Stimulated activated CD4-positive, alpha-beta T cell treated with anti-CD3 and anti-CD28 coated beads, Interleukin-4, amount 100 ng/mL, for 1 hour (primary cell): ENCODE results near the gene CAB39L.
"Not testable (repeated sequence)": the region's sequence is repeated elsewhere in the genome, so short reads cannot be mapped to it uniquely, and the experiment has no call there.

ENCODE experiments used
- DNase-seq: peaks from one replicate; pipeline ENCODE4 v3.0.0-alpha.2; 2020

The CAB39L gene

DNA sequence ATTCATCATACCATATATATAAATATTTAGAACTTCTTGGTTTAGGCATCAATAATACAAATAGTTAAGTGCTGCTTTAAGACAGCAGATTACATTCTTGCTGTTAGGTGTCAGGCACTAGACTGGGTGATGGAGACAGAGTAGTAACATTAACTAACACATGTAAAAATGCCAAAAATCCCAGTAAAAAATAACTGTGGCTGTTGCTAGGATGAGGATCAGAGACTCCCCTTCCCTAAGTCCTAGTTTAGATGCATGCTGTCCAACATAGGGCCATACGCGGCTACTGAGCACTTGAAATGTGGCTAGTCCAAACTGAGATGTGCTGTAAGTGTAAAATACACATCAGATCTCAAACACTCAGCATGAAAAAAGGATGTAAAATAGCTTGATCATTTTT lies 101.4 kb downstream of the CAB39L start:
- no peak for DNase-seq

DNA sequence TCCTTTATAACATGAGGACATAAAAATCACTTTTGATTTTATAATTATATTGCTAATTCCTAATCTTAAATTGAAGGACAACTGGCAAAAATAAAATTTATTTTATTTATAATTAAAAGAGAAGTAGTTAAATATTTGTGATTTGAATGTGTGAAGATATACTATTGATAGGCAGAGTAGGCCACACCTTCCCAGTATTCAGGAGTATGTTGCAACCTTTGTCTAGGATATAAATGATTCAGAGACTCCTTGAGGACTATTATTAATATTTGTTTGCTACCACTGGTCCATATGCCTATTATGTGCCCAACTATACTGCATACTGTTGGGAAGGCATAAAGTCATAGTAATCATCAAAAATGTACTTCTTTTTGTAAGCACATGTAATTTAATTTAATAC lies 101.9 kb downstream of the CAB39L start:
- no peak for DNase-seq

DNA sequence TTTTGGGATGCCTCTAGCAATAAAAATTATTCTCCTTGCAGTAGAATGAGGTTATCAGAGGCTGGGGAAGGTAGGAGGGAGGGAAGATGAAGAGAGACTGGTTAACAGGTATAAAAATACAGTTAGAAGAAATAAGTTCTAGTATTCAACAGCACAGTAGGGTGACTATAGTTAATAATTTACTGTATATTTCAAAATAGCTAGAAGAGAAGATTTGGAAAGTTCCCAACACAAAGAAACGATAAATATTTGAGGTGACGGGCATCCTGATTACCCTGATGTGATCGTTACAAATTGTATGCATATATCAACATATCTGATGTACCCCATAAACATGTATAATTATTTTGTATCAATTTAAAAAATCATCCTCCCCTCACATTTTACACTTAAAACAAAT lies 102.3 kb downstream of the CAB39L start:
- DNase-seq, result no peak

DNA sequence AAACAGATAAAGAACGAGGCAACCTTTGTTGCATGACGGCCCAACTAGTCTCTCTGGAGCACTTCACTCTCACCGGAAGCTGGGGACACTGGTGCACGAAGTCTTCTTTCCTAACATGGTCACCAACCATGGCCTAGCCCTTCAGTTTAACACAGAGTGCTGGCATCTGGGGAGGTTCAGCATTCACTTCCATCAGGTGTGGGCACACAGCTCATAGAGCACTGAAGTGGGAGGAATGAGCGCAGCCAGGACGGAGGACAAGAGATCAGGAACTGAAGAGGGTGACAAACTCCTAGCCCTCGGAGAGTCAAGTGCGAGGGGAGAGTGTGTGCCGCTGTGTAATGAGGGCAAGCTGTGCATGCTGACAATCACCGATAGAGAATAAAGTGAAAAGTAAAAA lies 103.7 kb downstream of the CAB39L start:
- DNase-seq, result no peak

DNA sequence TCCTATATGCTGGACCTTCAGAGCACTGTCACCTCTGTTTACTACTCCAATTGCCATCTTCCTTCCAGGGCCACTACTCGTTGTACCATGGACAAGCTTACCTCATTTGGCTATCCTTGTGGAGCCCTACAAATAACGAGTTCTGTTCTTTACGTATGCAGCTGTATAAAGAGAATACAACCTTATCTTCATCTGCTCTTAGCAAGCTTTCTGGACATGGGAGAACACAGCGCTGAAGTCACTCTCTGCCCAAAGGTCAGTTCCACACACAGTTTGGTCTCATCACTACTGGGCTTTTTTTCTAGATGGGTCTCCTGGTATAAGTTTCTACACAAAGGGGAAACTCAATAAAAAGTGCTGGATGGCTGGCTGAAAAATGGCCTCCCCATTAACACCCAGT lies 107.2 kb downstream of the CAB39L start:
- DNase-seq, result no peak

DNA sequence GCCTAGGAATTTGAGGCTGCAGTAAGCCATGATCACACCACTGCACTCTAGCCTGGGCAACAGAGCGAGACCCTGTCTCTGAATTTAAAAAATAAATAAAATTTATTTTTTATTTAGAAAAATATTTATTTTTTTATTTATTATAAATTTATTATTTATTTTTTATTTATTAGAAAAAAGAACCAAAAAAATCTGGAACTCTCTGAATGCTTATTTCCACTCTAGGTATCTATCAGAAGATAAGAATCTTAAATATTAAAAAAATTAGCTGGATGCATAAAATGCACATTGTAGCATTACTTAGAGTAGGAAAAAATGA lies 113.4 kb downstream of the CAB39L start:
- no peak for DNase-seq

DNA sequence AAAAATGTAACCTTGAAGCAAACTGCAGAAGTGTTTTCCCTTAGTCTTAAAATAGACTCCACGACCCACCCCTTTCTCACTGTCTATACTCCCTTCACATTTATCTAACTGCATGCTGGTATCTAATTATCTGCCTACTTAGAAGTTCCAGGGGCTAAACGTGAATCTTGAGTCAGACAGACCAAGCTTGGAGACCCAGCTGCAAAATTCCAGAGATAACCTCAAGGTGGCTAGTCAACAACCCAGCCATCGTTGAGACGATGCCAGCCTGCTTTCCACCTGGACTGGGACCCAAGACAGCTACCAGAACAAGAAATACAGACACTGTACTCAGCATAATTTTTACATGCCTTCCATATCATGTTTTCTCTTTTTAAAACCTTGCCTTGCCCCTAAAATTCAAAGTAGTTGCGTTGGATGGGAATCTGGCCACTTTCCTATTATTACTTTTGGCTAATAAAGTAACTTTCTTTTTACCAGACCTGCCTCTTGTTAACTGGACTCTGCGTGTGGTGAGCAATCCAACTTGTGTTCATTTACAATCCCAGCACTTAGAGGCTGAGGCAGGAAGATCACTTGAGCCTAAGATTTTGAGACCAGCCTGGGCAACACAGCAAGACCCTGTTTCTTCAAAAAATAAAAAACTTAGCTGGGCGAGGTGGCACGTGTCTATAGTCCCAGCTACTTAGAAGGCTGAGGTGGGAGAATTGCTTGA lies 113.9 kb downstream of the CAB39L start:
- DNase-seq, result no peak

DNA sequence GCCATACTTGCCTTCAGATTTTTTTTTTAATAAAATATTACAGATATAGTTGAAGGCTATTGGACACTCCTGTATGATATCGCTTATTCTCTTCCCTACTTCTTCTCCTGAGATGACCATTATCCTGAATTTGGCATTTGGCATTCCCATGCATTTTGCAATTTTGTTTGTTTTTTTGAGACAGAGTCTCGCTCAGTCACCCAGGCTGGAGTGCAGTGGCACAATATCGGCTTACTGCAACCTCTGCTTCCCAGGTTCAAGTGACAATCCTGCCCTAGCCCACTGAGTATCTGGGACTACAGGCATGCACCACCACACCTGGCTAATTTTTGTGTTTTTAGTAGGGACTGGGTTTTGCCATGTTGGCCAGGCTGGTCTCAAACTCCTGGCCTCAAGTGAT lies 116.7 kb downstream of the CAB39L start:
- not testable (repeated sequence) for DNase-seq

DNA sequence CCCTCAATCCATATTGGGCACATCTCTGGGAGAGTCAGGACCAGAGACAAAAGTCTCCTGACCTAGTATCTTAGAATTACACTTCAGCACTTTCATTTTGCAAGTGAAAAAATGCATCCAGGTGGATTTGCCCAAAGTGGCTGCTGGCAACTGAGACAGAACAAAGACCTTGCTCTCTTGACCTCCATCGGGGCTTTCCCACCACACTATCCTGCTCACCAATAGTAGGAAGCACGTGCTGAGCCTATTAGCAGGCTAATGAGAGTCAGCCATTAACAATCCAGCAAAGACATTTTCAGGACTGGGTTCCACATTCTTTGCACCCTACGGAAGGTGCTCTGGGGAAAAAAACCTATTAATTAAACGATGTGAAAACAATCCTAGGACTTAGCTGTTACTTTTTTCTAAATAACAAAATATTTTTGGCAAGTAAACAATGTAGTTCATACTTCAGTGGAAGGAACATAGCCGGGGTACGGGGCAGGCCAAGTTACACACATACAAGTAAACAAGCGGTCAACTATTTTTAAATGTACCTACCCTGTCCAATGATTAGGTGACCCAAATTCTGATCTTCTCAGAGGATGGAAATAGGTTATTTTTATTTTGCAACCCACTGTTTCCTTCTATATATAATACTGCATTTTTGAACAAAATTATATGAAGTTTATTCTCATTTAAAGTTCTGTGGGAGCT lies 117.5 kb downstream of the CAB39L start:
- no peak for DNase-seq

DNA sequence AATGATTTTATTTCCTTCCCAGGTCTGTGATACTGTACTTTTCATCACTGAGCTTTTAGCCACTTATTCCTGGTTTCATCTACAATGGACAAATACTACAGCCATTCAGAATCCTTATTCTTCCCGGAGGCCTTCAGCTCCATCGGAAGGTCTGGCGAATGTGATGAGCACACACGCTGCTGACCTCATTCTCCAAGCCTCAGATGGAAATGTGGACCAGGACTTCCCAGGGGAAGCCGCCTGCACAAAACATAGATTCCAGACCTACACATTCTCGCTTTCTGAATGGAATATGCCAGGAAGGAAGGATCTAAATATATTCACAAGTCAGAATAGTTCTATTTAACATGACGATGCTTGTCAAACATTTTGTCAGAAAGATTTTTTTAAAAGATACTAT lies 120.5 kb downstream of the CAB39L start:
- DNase-seq, result no peak

DNA sequence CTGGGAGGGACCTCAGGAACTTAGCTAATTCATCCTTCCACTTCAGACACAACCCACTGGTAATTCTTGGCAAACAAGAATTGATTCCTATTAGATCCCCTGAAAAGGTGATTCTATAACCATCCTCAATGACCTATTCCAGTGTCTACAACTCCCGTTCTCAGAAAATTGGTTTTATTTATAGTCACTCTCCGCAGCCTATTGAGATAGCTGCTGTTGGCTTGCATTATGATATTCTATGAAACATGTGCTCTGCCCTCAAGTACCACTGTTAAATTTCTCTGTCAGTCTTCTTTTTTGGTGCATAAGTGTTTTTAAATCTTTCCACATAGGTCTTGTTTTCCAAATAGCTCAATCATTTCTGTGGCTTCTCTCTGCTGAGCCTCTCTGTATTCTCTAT lies 121.2 kb downstream of the CAB39L start:
- DNase-seq, result no peak

DNA sequence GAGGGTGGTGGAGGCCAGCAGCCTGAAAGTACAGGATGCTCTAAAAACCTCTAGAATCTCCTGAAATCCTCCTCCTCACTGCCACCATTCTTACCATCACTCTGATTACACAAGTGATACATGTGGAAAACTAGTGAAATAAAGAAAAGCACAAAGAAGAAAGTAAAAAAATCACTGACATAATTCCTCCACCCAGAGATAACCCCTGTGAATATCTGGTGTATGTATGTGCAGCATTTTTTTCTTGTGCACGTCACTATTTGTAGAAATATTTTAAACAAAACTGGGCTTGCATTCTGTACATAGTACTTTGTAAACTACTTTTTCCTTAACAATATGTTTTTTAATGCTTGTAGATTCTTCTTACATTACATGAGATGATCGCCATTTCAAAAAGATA lies 122.9 kb downstream of the CAB39L start:
- no peak for DNase-seq

DNA sequence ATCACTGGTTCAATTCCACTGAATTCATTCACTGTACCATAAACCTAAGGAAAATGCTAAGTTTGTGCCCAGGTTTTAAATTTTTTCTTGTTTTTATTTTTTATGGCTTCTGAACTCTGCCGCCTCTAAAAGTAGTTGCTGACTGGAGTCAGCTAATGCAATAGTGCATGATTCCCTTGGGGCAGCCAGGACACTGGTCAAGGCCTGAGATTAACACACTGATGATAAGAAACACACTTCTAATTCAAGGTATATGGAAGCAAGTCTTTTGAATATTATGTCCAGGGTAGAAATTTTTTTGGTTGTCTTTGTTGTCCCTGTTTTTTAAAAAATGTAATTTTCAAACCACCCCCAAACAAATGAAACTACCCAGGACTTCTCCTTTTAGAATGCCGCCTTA lies 123.9 kb downstream of the CAB39L start:
- no peak for DNase-seq

DNA sequence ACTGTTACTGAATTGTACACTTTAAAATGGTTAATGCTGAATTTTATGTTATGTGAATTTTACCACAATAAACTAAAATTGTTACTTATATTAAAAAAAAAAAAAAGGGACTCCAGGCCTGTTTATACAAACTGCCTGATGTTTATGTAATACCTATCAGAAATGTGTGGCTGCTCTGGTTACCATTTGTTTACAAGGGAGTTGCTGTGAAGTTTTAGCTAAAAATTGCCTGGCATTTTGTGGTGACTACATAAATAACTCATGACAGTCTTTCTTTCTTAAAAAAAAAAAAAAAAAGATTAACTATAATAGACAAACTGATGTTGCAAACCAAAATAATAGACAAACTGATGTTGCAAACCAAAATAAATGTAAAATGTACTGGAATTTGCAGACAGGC lies 124.3 kb downstream of the CAB39L start:
- DNase-seq, result no peak

DNA sequence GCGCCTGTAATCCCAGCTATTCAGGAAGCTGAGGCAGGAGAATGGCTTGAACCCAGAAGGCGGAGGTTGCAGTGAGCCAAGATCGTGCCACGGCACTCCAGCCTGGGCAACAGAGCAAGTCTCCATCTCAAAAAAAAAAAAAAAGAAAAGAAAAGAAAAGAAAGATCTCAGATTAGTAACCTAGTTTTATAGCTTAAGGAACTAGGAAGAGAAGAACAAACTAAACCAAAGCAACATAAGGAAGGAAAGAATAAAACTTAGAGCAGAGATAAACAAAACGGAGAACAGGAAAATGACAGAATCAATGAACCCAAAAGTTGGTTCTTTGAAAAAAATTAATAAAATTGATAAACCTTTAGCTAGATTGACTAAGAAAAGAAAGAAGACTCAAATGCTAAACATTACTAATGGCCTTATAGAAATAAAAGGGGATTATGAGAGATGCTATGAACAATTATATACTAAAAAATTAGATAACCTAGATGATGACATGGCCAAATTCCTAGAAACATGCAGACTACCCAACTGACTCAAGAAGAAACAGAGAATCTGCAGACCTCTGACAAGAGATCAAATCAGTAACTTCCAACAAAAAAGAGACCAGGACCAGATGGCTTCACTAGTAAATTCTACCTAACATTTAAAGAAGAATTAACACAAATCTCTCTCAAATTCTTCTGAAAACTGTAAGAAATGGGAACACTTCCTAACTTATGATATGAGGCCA lies 127.9 kb downstream of the CAB39L start:
- no peak for DNase-seq

DNA sequence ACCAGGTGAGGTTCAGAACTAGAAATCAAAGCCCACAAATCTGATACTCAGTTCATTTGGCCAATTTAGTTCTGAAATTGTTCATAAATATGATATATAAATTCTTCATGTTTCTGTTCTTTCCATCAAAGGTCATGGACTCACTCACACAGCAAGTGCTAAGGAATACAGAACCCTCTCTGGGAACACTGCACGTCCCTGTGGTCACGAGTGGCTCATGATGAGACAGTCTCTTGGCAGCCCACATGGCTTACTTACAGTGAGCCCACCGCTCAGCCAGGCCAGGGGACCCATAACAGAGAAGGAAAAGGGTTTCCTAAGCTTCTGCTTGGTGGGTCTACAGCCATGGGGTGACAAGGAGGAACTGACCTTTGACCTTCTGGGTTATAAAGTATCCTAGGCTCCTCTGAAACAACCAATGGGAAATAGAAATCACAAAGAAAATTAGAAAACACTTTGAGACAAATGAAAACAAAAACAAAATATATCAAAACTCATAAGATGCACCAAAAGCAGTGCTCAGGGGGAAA lies 128.8 kb downstream of the CAB39L start:
- DNase-seq, result no peak

DNA sequence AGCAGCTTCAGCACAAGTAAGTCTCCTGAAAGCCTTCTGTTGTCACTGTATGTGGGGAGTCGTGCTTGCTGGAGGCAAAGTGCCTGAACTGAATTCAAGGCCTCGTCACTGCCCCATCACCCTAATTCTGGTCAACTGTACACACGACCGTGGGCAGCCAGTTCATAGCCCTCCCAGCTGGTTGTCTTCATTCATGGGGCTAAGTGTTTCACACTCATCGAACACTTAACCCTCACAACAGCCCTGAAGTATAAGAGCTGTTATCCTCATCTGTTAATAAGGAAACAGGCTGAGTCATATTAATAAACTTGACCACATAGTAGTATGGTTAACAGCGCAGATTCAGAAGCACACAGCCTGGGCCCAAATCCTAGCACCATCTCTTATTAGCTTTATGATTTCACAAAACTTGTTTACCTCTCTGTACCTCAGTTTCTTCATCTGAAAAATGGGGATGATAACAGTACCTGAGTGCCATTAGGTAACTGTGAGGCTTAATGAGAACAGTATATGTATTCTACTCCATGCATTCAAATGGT lies 129.5 kb downstream of the CAB39L start:
- no peak for DNase-seq

DNA sequence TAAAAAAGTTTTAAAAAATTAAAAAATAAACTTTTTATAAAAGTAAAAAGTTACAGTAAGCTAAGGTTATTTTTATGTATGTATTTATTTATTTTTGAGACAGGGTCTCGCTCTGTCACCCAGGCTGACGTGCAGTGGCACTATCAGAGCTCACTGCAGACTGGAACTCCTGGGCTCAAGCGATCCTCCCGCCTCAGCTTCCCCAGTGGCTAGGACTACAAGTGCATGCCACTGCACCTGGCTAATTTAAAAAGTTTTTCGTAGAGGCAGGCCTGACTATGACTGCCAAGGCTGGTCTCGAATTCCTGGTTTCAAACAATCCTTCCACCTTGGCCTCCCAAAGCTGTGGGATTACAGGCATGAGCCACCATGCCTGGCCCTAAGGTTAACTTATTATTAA lies 132.0 kb downstream of the CAB39L start:
- no peak for DNase-seq

DNA sequence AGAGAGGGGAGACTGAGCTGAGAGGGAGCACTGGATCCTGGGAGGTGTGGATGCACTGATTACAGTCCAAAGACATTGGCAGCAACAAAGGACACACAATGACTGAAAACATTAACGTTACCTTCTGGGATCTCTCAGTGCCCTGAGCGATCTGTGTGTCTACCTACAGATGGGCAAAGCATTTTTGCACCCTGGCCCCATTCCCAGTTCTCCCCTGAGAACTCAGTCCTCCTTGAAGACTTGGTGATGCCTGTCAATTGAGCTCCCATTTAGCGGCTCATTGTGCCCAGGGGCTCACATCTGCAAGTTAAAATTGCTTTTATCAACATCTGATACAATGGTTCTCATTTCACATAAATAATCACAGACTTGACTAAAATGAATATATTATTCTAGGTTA lies 133.6 kb downstream of the CAB39L start:
- DNase-seq, result no peak

DNA sequence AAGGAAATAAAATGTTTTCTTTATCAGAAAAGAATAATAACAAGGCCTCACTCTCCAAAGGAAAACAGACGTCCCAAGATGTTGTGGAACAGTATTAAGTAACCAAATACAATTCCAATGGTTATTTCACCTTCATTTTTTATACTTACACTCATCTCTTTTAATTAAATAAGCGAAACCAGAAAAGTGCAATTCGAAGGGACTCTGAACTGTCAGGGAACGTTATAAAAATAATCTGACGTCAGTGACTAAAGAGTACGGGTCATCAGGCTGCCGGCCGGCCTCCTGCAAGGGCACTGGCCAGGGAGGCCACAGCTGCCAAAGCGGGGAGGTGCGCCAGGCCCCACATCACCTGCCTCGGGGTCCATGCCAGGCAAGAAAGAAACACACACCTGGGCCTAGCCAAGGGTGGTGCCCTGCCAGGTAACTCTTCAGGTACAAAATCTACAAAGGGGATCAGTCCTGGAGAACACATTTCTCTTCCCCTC lies 134.9 kb downstream of the CAB39L start:
- DNase-seq, result no peak

DNA sequence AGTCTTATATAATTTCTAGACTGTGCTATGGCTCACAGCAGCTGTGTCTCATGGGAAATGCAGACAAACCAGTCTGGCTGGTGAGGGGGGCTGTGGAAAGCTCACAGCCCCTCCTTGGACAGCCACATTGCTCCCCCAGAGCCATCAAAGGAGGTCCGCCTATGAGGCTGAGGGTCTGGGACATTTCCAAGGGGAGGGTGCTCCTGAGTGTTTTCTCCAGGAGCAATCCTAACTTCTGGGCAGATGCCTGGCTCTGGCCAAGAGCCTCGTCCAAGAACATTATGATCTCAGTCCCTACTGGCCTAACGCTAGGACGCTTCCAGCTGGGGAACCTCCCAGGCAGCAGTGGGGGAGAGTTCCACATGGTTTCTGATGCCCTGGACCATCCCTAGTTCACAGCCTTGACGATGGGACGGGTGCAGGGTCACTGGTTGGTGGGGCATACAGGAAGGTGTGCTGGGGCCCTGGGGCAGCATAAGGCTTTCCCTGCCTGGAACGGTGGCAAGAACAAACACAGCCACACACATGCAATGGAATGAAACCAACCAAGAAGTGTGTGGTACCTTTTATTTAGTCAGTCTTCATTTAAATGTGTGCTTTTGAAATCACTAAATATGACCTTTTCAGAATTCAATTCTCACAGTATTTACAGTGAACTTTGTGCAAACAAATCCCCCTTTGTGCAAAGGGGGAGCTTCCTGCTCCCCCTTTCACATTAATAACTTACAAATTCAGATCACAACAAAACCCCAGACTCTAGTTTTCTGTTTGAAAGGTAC lies 135.6 kb downstream of the CAB39L start:
- no peak for DNase-seq

DNA sequence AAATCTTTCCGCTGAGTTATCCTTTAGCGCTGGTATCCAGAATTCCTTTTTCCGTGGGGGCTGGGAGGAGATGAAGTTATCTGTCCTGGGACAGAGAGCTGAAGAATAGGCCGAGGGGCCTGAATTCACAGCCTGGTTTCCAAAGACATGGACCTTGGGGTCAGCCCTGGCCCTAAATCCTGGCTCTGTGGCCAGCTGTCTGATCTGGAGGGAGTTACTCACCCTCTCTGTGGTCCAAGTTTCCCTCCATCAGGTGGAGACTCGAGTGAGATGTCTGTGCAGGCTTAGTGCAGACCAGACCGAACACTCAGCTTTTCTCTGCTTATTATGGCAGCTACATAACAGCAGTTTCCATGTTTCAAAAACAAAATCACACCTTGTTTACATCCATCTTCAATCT lies 136.5 kb downstream of the CAB39L start:
- DNase-seq, result no peak
